B cell (primary cell): ENCODE data around the gene CASK. TPM values are rescaled to one million over a fixed set of nuclear protein-coding genes. Genes with fewer than 3 reads are reported as not detected.

Experiments
- ATAC-seq: fragments of 200-7000 bp; cut with Tn5 transposase; one replicate; pipeline ENCODE4 v1.10.0; 2021; ENCODE audit warnings: low read depth, mild to moderate bottlenecking, moderate number of reproducible peaks, moderate library complexity
- CTCF ChIA-PET: fragments of 350-600 bp; sonication (Branson Sonifier 250); formaldehyde crosslinking; loops from one replicate; lab custom pipeline; 2021; ENCODE audit warnings: antibody characterized with exemption, inconsistent platforms; lab: Charles Lee
- POLR2A ChIA-PET: fragments of 350-600 bp; sonication (Branson Sonifier 250); formaldehyde crosslinking; loops from one replicate; lab custom pipeline; 2021; ENCODE audit warnings: antibody characterized with exemption; lab: Charles Lee
- DNase-seq: peaks from one replicate; pipeline ENCODE4 v3.0.0; 2013
- H2AFZ ChIP-seq: 2 replicates; pipeline ENCODE4 v1.6.1; 2012; ENCODE audit warnings: mild to moderate bottlenecking, low read depth, low read length; ENCODE audit not compliant: insufficient read depth, poor library complexity, severe bottlenecking
- H3K27ac ChIP-seq, 2 donors: 1 replicate in 1 of 2; 2 replicates in 1 of 2; pipeline ENCODE4 v1.5.1; 2012 to 2013; ENCODE audit warnings: low read length in 2 of 2, mild to moderate bottlenecking in 2 of 2, moderate library complexity in 1 of 2
- H3K27me3 ChIP-seq, 4 experiments: fragments of 200-600 bp in 1 of 4; sonication (generic) in 1 of 4; replicated peaks in 1 of 4; 1 replicate in 2 of 4; 2 replicates in 2 of 4; pipeline versions ENCODE4 v1.6.1 to v1.7.0; 2013 to 2016; ENCODE audit warnings: low read length in 3 of 4, mild to moderate bottlenecking in 2 of 4, mixed read lengths in 1 of 4, moderate library complexity in 1 of 4; ENCODE audit not compliant: insufficient read depth in 4 of 4, control insufficient read depth in 3 of 4; ENCODE audit errors: control extremely low read depth in 1 of 4
- H3K36me3 ChIP-seq, 2 experiments: replicated peaks in 1 of 2; 1 replicate in 1 of 2; 2 replicates in 1 of 2; pipeline versions ENCODE4 v1.6.1 to v1.7.1; 2013; ENCODE audit warnings: low read length in 1 of 2; ENCODE audit not compliant: insufficient read depth in 2 of 2, control insufficient read depth in 1 of 2; ENCODE audit errors: control extremely low read depth in 1 of 2, extremely low read depth in 1 of 2
- H3K4me1 ChIP-seq, 2 donors: fragments of 200-600 bp in 1 of 2; sonication (generic) in 1 of 2; 1 replicate in 1 of 2; 2 replicates in 1 of 2; pipeline versions ENCODE4 v1.5.1 to v1.6.1; 2013 to 2017; ENCODE audit warnings: low read length in 2 of 2; ENCODE audit not compliant: control insufficient read depth in 2 of 2, insufficient read depth in 2 of 2
- H3K4me2 ChIP-seq: replicated peaks from 2 replicates; pipeline ENCODE3; 2012; ENCODE audit warnings: mild to moderate bottlenecking, low read depth, low read length; ENCODE audit not compliant: poor library complexity, severe bottlenecking
- H3K4me3 ChIP-seq, 5 experiments: fragments of 200-600 bp in 1 of 5; sonication (generic) in 1 of 5; 1 replicate in 3 of 5; 2 replicates in 2 of 5; pipeline versions ENCODE4 v1.5.1 to v1.7.0; 2011 to 2016; ENCODE audit warnings: low read length in 4 of 5, mild to moderate bottlenecking in 4 of 5, low read depth in 2 of 5, control low read depth in 1 of 5, moderate library complexity in 1 of 5; ENCODE audit not compliant: insufficient read depth in 1 of 5; ENCODE audit errors: control extremely low read depth in 1 of 5, extremely low read depth in 1 of 5
- H3K79me2 ChIP-seq: fragments of 200-600 bp; sonication (generic); one replicate; pipeline ENCODE4 v1.6.0; 2016; ENCODE audit warnings: low read length; ENCODE audit not compliant: control insufficient read depth, insufficient read depth
- H3K9ac ChIP-seq: fragments of 200-600 bp; sonication (generic); 2 replicates; pipeline ENCODE4 v1.6.1; 2017; ENCODE audit warnings: mild to moderate bottlenecking, low read length, moderate library complexity
- H3K9me3 ChIP-seq, 3 donors: one replicate each; pipeline versions ENCODE4 v1.6.1 to v1.7.1; 2013; ENCODE audit warnings: low read length in 2 of 3; ENCODE audit not compliant: control insufficient read depth in 2 of 3, insufficient read depth in 1 of 3; ENCODE audit errors: control extremely low read depth in 1 of 3
- H4K20me1 ChIP-seq: 2 replicates; pipeline ENCODE4 v1.6.0; 2012; ENCODE audit warnings: mild to moderate bottlenecking, low read length; ENCODE audit not compliant: insufficient read depth, control insufficient read depth, poor library complexity, severe bottlenecking
- H3K27ac Mint-ChIP-seq: one replicate; pipeline ENCODE4 v1.8.0; 2021; ENCODE audit warnings: mixed read lengths
- H3K27me3 Mint-ChIP-seq: one replicate; pipeline ENCODE4 v1.8.0; 2021; ENCODE audit warnings: mixed read lengths
- H3K4me1 Mint-ChIP-seq: one replicate; pipeline ENCODE4 v1.8.0; 2021; ENCODE audit warnings: mixed read lengths
- H3K4me3 Mint-ChIP-seq: one replicate; pipeline ENCODE4 v1.8.0; 2021; ENCODE audit warnings: mixed read lengths
- H3K9me3 Mint-ChIP-seq: one replicate; pipeline ENCODE4 v1.8.0; 2022; ENCODE audit warnings: mixed read lengths; ENCODE audit not compliant: insufficient read depth
- CTCF ChIP-seq: fragments of 200-600 bp; IDR thresholded peaks from one replicate; pipeline ENCODE4 v1.8.0; 2022; ENCODE audit warnings: antibody characterized with exemption, mild to moderate bottlenecking
- EZH2 ChIP-seq: IDR thresholded peaks from 2 replicates; pipeline ENCODE4 v1.6.1; 2012; ENCODE audit warnings: borderline replicate concordance, low read depth, mild to moderate bottlenecking, moderate library complexity, low read length; ENCODE audit not compliant: insufficient read depth, poor library complexity, severe bottlenecking
- WGBS: methylation state at CpG from one replicate; pipeline ENCODE4 v1.1.5; 2013; ENCODE audit warnings: missing lambda C conversion rate; ENCODE audit not compliant: insufficient coverage; 5-methylcytosine and 5-hydroxymethylcytosine counted together
- intact Hi-C: fragments of 100-400 bp; cut with micrococcal nuclease; formaldehyde crosslinking; loops from one replicate; pipeline ENCODE4 v1.10.0; 2022
- polyA plus RNA-seq: library from polyadenylated mRNA; depleted of rRNA; stranded (reverse); fragments of >200 nt; gene quantifications from 2 replicates; pipeline ENCODE4 v1.2.3, GENCODE V29; 2012
- total RNA-seq, 2 donors: library from RNA; stranded (reverse); fragments of 120-200 nt in 1 of 2; gene quantifications; 1 replicate in 1 of 2; 2 replicates in 1 of 2; pipeline versions ENCODE4 v1.2.3 to v1.2.4, GENCODE V29; 2013 to 2022

The CASK gene
- total and polyA plus RNA-seq, 2 donors (not counting 1 experiment from before 2014, with no cell fraction given): 14.2 to 50.4 TPM

DNA sequence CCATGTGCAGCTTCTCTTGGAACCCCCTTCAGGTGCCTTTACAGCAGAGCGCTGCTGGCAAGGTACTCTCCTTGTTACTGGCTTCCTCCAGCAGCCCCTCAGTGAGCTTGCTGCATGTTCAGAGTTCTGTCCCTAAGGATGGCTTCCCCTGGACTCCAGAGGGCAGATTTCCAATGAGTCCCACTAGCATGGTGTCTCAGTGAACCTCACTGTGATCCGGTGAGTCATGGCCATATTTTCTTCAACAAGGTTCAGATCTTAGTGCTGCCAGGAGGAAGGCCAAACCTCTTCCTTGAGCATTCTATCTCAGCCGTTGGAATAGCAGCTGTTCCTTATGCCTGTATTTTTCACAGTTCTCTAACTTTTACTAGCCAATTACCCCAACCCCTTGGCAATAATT is 98.8 kb downstream of the CASK start:
- H3K79me2 ChIP-seq: no peaks in the 10 kb centered on the region
- Mint-ChIP-seq H3K27ac (no peak overlapping the region), H3K9me3 (no peaks in the 10 kb centered on the region), H3K4me3 (no peak overlapping the region), H3K4me1 (no peaks in the 10 kb centered on the region), H3K27me3 (no peaks in the 10 kb centered on the region)
- no peak for DNase-seq
- H3K27ac ChIP-seq: no peak overlapping the region
- H3K27me3 ChIP-seq: no peaks in the 10 kb centered on the region
- no peaks in the 10 kb centered on the region for H3K4me1 ChIP-seq
- H3K4me2 ChIP-seq: no peak overlapping the region
- no peak overlapping the region for H3K4me3 ChIP-seq
- TF ChIP-seq CTCF (no peak), EZH2 (no peak)
- no peaks in the 10 kb centered on the region for H3K9me3 ChIP-seq
- POLR2A ChIA-PET: no interaction called here
- intact Hi-C loops: no loop called here
- no peak overlapping the region for H3K9ac ChIP-seq
- H3K36me3 ChIP-seq: no peaks in the 10 kb centered on the region
- no peaks in the 10 kb centered on the region for H4K20me1 ChIP-seq
- 100% methylated on average over 2 of the region's 3 CpGs for WGBS
- CTCF ChIA-PET: no interaction called here
- H2AFZ ChIP-seq: no peak overlapping the region
- ATAC-seq: no peak

- H3K27me3 Mint-ChIP-seq: no peaks in the 10 kb centered on the region
- ChIA-PET POLR2A (no interaction called here), CTCF (no interaction called here)
- no peaks in the 10 kb centered on the region for H3K36me3 ChIP-seq
- H3K27ac ChIP-seq: no peak overlapping the region
- DNase-seq (no peak), ATAC-seq (no peak)
- H3K27me3 ChIP-seq: no peaks in the 10 kb centered on the region
- H3K79me2 ChIP-seq: no peaks in the 10 kb centered on the region
- H3K4me1 ChIP-seq: no peaks in the 10 kb centered on the region
- H3K27ac Mint-ChIP-seq: no peak overlapping the region
- H3K4me1 Mint-ChIP-seq: no peaks in the 10 kb centered on the region
- no peak overlapping the region for H2AFZ ChIP-seq
- H3K9me3 ChIP-seq: no peaks in the 10 kb centered on the region
- intact Hi-C loops: no loop called here
- no peak overlapping the region for H3K4me3 Mint-ChIP-seq
- no peaks in the 10 kb centered on the region for H4K20me1 ChIP-seq
- H3K9ac ChIP-seq: no peak overlapping the region
- H3K4me3 ChIP-seq: no peak overlapping the region
- no peaks in the 10 kb centered on the region for H3K9me3 Mint-ChIP-seq
- 100% methylated on average over 3 of the region's 4 CpGs for WGBS
- TF ChIP-seq EZH2 (no peak), CTCF (no peak)
- no peak overlapping the region for H3K4me2 ChIP-seq
These were observed 100.0 kb downstream of the CASK start for GRCh38 chrX:41823402-41823801.
